GM12891 (cell line): ENCODE data around the gene HOXA1.

Source experiments
- DNase-seq: peaks from one replicate; pipeline ENCODE4 v3.0.0; 2011; ENCODE audit warnings: low spot score; ENCODE audit not compliant: insufficient read length
- FAIRE-seq: peaks from 2 replicates; lab custom pipeline; 2011; peaks lifted over from hg19 to GRCh38; lab: Jason Lieb, UNC
- PAX5 ChIP-seq: IDR thresholded peaks from 2 replicates; pipeline ENCODE4 v1.6.1; 2011; ENCODE audit warnings: low read length, moderate library complexity, mild to moderate bottlenecking; ENCODE audit not compliant: insufficient read depth, severe bottlenecking
- POLR2A ChIP-seq: IDR thresholded peaks from 2 replicates; pipeline ENCODE4 v1.6.1; 2011; ENCODE audit warnings: low read depth, low read length, control low read depth
- POLR2AphosphoS5 ChIP-seq: IDR thresholded peaks from 2 replicates; pipeline ENCODE4 v1.6.1; 2011; ENCODE audit warnings: low read depth, low read length, control low read depth
- POU2F2 ChIP-seq: IDR thresholded peaks from 2 replicates; pipeline ENCODE4 v1.6.1; 2011; ENCODE audit warnings: low read depth, mild to moderate bottlenecking, control low read depth, low read length, moderate library complexity
- SPI1 ChIP-seq: IDR thresholded peaks from 2 replicates; pipeline ENCODE4 v1.6.1; 2011; ENCODE audit warnings: low read depth, low read length, control low read depth
- TAF1 ChIP-seq: IDR thresholded peaks from 2 replicates; pipeline ENCODE4 v1.6.1; 2011; ENCODE audit warnings: low read depth, low read length, control low read depth

Gene HOXA1

DNA sequence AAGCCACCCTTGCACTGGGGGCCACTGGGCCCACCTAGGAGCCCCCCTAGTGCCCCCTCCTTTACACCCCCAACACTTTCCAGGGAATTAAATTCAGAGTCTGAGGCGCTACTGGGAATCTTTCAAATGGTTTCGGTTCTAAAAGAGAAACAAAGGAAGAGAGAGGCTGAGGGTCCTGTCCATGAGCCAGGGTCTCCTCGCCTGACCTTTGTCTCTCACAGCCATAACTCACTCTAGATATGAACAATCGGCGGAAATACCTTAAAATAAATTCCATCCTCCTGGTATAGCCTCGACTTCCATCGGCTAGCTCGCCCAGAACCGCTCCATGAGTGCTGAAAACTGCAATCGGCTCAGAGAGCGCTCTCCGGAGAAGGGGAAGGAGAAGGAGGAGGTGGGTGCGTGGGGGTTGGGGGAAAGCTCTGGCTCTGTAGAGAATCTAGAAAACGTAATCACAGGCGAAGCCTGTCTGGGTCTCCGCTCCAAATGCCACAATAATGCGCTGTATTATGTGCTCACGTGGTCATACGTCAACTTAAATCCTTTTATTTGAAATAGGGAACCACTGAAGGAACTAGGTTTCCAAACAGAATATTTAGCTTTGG is 22.2 kb upstream of the HOXA1 start:
- no peak for DNase-seq
- TF ChIP-seq PAX5: no peak
- TF ChIP-seq POU2F2: no peak
- TF ChIP-seq POLR2AphosphoS5: no peak
- TF ChIP-seq TAF1: no peak
- no peak for TF ChIP-seq POLR2A
- TF ChIP-seq SPI1: no peak
- FAIRE-seq: no peak

DNA sequence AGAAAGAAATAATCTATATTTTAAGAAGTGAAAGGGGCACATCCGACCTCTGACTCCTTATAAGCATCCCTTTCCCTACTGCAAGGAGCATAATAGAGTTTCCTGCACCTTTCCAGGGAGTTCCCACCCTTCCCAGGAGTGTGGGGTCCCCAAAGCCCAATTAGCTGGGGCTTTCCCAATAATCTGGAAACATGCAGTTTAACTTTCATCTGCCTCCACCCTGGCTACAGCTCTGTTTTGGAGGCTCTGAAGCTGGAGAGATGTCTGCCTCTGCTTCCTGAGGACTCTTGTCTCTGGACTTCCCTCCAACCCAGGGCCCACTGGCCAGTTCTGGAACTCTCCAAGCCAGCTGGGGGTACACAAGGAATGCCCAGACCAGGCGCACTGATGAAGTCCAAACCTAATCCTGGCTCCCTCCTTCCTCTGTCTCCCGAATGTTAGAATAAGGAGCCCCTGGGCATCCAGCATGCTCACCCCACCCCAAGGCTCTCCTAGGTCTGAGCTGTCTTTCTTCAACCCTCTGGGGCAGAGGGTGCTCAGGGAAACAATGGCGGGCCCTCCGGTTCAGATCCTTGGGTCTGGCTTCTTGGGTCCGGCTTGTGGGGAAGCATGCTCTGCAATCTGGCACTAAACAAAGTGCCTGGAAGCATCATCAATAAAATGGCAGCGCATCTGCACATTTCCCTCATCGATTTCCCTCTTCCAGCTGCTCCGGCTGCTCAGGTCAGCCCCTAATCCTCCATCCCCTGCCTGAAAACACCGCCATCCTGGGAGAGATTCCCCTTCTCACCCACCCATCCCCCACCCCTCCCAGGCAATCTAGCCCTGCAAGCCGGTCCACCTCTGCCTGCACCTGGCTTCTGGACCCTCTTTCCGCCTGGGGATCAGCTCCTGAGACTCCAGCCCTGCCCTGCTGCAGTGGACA is 21.4 kb upstream of the HOXA1 start:
- FAIRE-seq (no peak), DNase-seq (no peak)
- no peak for TF ChIP-seq POLR2AphosphoS5

DNA sequence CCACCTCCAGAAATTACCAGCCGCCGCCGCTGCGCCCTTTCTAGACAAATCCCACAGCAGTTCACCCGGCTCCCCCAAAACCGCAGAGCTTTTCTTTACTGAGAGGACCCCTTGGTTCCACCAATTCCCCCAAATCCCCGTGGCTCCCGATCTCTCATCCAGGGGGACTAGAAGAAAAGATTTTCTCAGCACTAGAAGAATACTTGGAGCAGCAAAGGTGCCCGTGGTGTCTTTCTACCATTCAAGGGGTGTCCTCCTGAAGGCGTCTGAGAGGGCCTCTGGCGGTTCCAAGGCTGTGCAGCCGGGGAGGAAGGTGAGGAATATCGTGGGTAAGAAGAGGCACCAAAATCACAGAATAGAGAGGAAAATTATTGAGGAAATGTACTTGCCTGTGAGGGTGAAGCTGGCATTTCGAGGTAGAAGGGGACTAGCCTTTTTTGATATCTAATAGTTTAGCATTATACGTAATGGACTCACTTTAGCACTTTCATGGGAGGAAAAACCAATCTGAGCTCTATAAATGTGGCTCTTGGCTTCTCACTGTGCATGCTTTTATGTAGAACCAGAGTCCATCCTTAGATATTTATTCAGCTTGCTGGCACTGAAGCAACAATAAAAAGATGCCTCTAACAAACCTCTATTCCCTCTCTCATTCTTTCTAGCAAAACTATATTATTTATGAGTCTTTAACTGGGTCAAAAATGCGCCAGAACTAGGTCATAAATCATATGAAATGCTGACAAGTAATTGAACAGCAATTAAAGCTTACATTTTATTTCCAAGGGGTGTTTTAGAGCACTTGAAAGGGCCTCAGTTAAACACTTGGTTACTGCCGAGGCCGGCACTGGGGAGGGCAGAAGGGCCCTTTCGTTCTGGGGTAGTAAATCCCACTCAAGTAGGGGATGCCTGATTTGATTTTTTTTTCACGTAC is 20.5 kb upstream of the HOXA1 start:
- DNase-seq (no peak), FAIRE-seq (no peak)
- no peak for TF ChIP-seq SPI1
- no peak for TF ChIP-seq PAX5
- no peak for TF ChIP-seq POU2F2
- no peak for TF ChIP-seq TAF1
- no peak for TF ChIP-seq POLR2A
- TF ChIP-seq POLR2AphosphoS5: no peak

DNA sequence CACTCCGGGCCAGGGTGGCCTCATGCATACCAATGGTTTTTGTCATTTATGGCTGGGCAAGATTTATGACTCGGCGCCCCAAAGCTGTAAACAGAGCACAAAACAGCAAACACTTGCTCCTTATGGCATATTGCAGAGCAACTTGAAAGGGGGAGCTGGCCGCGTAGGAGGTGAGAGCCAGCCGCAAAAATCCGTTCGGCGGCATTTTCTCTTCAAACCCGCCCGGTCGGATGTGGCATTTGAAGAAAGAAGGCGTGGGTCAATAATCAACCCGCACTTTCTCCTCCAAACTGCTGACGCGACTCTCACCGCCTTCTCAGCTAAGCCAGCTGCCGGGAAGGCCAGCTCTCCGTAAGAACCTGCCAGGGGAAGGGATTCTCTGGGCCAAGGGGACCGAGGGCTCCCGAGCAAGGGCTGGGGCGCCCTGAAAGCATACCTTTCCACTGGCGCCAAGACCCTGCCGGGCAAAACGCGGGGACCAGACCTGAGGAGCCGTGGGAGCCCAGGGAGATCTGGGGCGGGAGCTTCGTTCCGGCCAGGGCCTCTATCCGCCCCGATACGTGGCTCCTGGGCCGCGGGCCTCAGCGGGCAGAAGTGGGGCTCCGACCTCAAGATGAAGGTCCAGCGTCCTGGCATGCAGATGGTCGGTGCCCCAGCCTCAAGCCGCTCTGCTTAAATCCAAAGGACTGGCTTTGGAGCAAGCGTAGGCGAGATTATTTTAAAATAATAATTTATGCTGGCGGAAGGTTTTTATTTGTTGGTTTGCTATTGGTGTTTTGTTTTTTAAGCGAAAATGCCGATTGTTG is 19.6 kb upstream of the HOXA1 start:
- no peak for DNase-seq

DNA sequence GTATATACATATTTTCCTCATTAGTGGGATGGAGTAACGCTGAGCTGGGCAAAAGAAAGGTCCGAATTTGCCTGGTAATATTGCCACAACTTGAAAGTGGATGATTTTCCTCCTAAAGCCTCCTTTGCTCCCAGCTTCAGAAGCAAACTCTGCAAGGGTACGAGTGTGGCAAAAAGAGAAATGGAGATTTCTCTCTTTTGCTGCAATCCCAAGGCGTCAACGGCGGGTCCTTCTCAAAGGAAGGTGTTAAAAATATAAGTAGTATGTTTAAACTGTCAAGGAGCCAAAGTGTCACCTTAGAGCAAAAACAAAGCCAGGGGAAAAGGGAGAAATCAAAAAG is 19.1 kb upstream of the HOXA1 start:
- TF ChIP-seq SPI1 (no peak), TAF1 (no peak), POLR2A (no peak), POLR2AphosphoS5 (no peak), POU2F2 (no peak), PAX5 (no peak)
- FAIRE-seq (no peak), DNase-seq (no peak)

More for the DNA sequence above, 19.6 kb upstream of the HOXA1 start:
- TF ChIP-seq TAF1: no peak
- TF ChIP-seq SPI1: no peak
- TF ChIP-seq POU2F2: no peak
- TF ChIP-seq POLR2A: no peak
- no peak for FAIRE-seq

DNA sequence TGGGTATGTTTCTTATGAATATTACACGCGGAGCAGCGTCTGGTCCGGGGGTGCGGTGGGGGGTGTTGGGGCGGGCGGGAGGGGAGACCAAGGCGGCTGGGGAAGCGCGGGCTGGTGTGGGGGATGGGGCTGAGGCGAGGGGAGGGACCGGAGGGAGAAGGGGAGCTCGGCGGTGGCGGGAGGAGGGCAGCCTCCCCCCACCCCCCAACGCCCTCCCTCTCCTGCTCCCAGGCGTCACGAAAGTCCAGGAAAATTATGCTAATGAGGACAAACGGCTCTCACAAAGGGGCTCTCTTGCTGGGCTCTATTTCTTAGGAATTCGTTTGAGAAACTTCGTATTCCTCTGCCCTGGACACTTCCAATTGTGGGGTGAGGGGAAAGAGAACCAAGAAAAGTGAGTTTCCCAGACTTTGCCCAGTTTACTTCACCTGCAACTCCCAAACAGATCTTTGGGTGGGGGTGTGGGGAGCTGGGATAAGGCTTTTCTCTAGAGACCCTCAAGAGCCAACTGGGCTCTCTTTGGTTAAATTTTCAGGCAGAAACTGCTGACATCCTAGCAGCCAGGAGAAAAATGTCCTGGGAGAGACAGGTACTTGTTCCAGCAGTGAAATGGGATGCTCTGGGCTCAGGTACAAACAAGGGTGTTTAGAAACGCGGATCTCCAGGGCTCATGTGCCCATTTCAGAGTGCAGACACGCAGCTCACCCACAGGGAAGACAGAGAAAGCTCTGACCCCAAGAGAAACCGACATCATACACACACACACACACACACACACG is 18.4 kb upstream of the HOXA1 start:
- no peak for FAIRE-seq
- TF ChIP-seq PAX5: no peak
- no peak for TF ChIP-seq SPI1
- TF ChIP-seq TAF1: no peak
- TF ChIP-seq POLR2A: no peak
- TF ChIP-seq POU2F2: no peak
- TF ChIP-seq POLR2AphosphoS5: no peak
- DNase-seq: no peak

DNA sequence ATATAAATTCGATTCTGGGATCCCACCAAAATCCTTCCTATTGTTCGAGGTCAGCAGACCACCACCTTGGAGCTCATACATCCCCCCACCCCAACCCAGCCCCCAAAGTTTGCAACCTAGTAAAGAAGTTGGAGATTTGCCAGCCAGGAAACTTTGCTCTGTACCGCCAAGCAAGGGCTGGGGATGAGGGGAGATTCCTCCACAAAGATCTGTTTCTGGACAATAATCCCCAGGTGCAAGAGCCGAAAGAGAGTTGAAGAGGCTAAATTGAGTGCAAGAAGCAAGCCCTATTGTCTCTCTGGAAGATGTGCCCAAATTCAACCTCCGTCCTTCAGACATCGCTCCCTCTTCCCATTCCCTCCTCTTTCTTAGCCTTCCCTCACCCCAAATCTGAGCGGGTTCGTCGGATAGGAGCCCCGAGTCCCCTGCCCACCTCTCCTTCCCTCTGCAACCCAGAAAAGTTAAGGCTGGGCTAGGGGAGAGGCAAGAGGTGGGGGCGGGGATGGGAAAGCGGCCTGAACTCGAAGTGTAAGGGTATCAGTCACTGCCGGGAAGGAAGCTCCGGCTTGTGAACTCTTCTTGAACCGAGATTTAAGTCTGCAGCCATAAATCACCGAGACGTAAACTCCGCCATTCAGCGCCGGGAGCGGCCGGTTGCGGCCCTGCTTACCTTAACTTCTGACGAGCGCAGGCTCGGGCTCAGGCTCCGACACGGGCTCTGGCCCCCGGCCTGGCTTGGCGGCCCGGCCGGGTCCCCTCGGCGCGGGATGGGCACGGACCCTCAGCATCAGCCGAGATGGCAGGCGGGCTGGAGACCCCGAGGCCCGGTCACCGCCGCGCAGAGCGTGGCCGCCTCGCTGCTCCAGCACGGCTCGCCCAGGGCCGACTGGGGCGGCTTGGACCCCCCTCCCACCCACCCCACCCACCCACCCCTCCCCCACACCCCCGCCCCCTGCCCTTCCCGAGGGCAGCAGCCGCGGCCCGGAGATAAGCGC is 17.5 kb upstream of the HOXA1 start:
- FAIRE-seq: no peak
- DNase-seq: no peak
- no peak for TF ChIP-seq TAF1
- TF ChIP-seq PAX5: no peak
